Activated naive CD4-positive, alpha-beta T cell treated with anti-CD3 and anti-CD28 coated beads, Interleukin-2, amount 50 U/mL, for 72 hours (primary cell): ENCODE data around the gene KLHDC3. TPM values are rescaled to one million over a fixed set of nuclear protein-coding genes. Genes with fewer than 3 reads are reported as not detected.

Experiments
- ATAC-seq, 2 donors: fragments of 150-1000 bp; cut with Tn5 transposase; 2 replicates each; pipeline ENCODE4 v1.10.0; 2021; ENCODE audit warnings: mild to moderate bottlenecking in 2 of 2, moderate library complexity in 2 of 2
- DNase-seq, 2 donors: peaks; one replicate each; pipeline ENCODE4 v3.0.0; 2021 to 2022; ENCODE audit warnings: low spot score in 2 of 2
- H3K27ac Mint-ChIP-seq, 2 donors: one replicate each; pipeline ENCODE4 v1.8.0; 2022; ENCODE audit warnings: mild to moderate bottlenecking in 2 of 2, mixed read lengths in 2 of 2
- H3K36me3 Mint-ChIP-seq, 2 donors: one replicate each; pipeline ENCODE4 v1.8.0; 2022; ENCODE audit warnings: mixed read lengths in 2 of 2
- H3K9me3 Mint-ChIP-seq, 2 donors: one replicate each; pipeline ENCODE4 v1.8.0; 2022; ENCODE audit warnings: mixed read lengths in 2 of 2
- total RNA-seq, 2 donors: library from RNA; stranded (reverse); gene quantifications; one replicate each; pipeline ENCODE4 v1.2.3, GENCODE V29; 2022

The KLHDC3 gene, protein sequence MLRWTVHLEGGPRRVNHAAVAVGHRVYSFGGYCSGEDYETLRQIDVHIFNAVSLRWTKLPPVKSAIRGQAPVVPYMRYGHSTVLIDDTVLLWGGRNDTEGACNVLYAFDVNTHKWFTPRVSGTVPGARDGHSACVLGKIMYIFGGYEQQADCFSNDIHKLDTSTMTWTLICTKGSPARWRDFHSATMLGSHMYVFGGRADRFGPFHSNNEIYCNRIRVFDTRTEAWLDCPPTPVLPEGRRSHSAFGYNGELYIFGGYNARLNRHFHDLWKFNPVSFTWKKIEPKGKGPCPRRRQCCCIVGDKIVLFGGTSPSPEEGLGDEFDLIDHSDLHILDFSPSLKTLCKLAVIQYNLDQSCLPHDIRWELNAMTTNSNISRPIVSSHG
- 10 to 100 TPM; 67.7 to 74.0 TPM for total RNA-seq

DNA sequence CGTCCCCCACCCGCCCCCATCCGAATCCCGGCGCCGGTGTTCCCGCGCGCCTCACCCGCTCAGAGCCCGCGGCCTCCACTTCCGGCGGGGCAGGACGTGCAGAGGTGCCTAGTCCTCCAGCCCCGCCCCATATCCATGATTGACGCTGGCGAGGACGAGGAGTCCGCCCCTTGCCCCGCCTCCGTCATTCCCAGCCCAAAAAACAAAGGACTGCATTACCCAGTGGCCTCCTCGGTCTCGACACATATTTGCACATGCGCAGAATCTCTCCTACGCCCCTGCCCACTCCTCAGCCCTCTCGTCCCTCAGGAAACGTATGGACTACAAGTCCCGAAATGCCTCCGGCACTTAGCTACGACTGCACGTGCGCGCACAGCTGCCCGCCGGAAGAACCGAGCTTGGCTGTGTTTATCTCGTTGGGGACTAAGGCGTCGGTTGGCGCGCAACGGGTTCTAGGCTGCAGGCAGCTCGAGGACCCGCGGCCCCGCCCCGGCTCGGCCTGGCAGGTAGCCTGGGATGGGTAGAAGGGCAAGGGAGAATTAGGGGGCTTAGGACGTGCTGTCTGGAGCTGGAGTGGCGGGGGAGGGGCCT lies at the start of gene KLHDC3, which contains the start of gene MEA1:
Gene KLHDC3 (plus strand): TSS at position 407 of the 591 bp plus-strand sequence. CDS start 2,944 bp downstream, outside the sequence.
Gene MEA1 (minus strand): TSS at position 104 of the 591 bp plus-strand sequence. CDS start 133 bp downstream, outside the sequence.
- Mint-ChIP-seq H3K36me3 (peaks cover 13 to 24% of the 10 kb centered on the region in 2 donors), H3K27ac (peak within 1 kb of the TSS; percentile 92 to 98), H3K9me3 (no peaks in the 10 kb centered on the region)
- DNase-seq (peak; percentile 99 to 100), ATAC-seq (peak; percentile 93 to 95)

DNA sequence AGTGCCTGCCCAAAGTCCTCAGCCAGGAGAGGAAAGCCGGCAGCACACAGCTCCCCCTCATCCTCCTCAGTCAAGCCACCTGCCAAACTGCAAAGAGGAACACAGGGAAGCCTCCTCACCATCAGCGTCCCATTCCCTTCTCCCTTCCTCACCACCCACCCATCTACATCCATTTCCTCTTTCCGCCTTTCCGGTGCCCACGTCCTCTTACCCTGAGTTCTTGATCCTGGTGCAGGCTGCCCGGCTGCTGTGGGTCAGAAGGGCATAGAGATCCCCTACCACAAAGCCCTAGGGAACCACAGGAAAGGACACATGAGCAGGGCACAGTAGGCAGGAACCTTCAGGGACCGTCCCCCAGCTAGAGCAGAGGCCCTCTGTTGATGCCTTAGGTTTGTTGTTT lies 47.5 kb upstream of the KLHDC3 start:
- peak overlapping the region in 1 of 2 donors; percentile 55 for H3K27ac Mint-ChIP-seq
- no peak for ATAC-seq
- H3K9me3 Mint-ChIP-seq: no peaks in the 10 kb centered on the region

DNA sequence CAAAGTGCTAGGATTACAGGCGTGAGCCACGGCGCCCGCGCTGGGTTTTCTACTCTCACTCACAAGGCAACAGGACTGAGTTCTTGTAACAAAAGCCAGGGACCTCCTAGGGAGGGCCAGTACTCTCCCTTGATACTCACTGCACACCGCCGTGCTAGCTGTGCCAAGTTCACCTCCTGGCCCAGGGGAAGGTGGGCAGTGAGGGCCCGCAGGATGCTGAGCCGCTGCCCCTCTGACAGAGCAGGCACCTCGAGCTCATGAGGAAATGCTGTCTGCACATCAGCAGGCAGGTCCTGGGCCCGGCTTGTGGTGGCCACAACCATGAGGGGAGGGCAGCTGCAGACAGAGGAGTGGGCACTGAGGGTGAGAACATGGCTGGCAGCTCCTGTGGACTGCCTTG lies 46.8 kb upstream of the KLHDC3 start:
- no peak for ATAC-seq
- no peaks in the 10 kb centered on the region for H3K9me3 Mint-ChIP-seq
- peaks cover 0 to 6% of the 10 kb centered on the region in 2 donors for H3K36me3 Mint-ChIP-seq
- DNase-seq: no peak
- no peak overlapping the region for H3K27ac Mint-ChIP-seq

More for the DNA sequence above, 47.5 kb upstream of the KLHDC3 start:
- peaks cover 0 to 2% of the 10 kb centered on the region in 2 donors for H3K36me3 Mint-ChIP-seq
- no peak for DNase-seq

DNA sequence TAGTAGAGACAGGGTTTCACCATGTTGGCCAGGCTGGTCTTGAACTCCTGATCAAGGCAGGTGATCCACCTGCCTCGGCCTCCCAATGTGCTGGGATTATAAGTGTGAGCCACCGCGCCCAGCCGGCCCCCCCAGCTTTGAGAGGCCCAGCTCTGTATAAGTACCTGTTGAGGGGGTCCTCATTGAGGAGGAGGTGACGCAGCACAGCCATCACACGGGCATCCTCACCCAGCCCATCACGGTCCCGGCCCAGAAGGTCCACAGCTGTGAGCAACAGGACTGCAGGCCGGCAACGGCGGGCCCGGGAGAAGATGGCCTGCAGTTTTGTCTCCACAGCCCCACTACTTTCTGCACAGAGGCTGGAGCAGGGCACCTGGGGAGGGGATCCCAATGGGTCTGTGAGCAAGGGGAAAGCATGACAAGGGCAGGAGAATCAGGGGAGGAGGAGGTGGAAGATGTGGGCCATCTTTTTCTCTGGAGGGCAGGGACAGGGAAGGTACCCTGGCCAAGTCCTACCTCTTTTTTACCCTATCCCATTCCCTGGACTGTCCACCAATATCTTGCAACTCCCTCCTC lies 45.8 kb upstream of the KLHDC3 start:
- Mint-ChIP-seq H3K27ac (peak overlapping the region; percentile 19 to 44), H3K9me3 (no peaks in the 10 kb centered on the region), H3K36me3 (peaks cover 0 to 6% of the 10 kb centered on the region in 2 donors)
- DNase-seq (no peak), ATAC-seq (no peak)

DNA sequence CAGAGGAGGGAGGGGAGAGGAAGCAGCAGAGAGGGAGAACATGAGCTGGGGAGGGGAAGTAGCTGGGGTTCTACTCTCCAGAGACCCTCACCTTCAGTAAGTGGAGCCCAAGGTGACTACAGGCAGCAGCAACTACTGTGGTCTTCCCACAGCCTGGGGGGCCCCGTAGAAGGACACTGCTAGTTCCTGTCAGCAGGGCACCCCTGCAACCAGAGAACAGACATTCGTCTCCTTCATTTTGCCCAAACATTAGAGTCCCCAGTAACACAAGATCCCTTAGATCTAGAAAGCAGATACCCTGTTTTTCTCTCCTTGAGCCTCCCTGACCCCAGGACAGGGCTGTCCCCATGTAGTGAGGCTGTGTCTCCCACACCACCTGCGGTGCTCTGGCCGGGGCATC lies 45.3 kb upstream of the KLHDC3 start:
- Mint-ChIP-seq H3K9me3 (no peaks in the 10 kb centered on the region), H3K36me3 (peaks cover 0 to 6% of the 10 kb centered on the region in 2 donors)
- no peak for ATAC-seq

DNA sequence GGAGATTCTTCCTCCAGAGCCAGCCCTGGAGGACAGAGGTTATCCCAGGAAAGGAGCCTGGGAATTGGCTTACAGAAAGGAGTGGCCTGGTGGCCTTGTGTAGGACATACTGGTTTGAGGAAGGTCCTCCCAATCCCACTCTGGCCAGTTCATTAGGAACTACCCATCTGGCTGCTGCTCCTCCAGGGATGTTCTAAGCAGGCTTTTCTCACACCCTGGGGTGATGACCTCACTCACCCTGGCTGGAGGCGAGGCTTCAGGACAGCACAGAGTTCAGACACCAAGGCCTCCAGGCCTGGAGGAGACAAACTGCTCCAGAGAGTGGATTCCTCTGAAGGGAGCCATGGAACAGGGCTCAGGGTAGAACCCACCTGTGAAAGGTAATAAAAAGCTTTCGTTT lies 44.6 kb upstream of the KLHDC3 start:
- Mint-ChIP-seq H3K27ac (no peak overlapping the region), H3K36me3 (peaks cover 0 to 6% of the 10 kb centered on the region in 2 donors), H3K9me3 (no peaks in the 10 kb centered on the region)
- no peak for DNase-seq
- ATAC-seq: no peak

More for the DNA sequence above, 45.3 kb upstream of the KLHDC3 start:
- no peak for DNase-seq
- H3K27ac Mint-ChIP-seq: peak overlapping the region in 1 of 2 donors; percentile 19

DNA sequence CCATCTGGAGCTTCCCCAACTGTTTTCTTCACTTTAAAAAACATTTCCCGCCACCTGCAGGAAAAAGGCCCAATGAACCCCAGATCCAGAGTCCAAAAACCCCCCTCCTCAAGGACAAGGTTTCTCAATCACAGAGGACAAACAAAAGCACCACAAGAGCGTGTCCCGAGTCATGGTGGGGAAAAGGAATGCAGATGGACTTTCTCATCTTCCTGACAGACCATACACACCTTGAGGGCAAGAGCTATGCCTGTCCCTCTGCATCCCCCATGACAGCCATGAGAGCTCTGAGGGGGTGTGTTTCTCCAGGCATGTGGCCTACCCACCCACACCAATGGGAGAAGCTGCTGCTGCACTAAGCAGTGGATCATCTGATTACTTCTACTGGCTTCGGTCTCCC lies 44.1 kb upstream of the KLHDC3 start:
- Mint-ChIP-seq H3K27ac (peak overlapping the region in 1 of 2 donors; percentile 65), H3K36me3 (peaks cover 0 to 6% of the 10 kb centered on the region in 2 donors), H3K9me3 (no peaks in the 10 kb centered on the region)
- DNase-seq (no peak), ATAC-seq (no peak)

DNA sequence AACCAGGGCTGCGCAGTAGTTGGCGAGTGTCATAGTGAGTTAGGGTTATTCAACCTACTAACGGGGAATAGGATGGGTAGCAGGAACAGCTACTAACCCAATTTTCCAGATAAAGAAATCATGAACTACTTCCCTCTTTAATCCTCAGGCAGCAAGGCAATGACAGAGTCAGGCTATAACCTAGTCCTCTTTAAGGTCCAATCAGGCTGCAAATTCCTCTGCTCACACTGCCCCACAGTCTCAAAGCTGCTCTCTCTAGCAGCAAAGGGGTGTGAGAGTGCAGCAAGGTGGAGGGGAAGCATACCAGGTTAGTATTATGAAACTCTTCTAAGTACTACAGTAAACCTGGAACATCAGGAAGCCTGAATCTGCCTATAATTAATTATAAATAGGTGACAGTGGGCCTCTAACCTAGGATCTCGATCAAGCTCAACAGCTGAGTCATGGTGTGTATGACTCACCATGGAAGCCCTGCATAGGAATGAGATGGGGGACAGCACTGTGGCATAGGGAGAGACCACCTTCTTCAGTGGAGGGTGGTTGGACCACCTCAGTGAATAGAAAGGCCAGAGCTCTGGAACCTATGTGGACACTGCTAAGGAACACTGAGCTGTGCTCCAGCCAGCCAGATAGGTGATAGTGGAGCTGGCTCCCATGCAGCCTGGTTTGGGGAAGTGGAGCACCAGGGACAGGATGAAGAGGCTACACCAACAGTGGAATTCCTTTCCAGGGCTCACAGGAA lies 43.0 kb upstream of the KLHDC3 start:
- H3K36me3 Mint-ChIP-seq: peaks cover 0 to 6% of the 10 kb centered on the region in 2 donors
- peak overlapping the region; percentile 11 to 50 for H3K27ac Mint-ChIP-seq
- DNase-seq (no peak), ATAC-seq (peak; percentile 59 to 65)
- no peaks in the 10 kb centered on the region for H3K9me3 Mint-ChIP-seq

DNA sequence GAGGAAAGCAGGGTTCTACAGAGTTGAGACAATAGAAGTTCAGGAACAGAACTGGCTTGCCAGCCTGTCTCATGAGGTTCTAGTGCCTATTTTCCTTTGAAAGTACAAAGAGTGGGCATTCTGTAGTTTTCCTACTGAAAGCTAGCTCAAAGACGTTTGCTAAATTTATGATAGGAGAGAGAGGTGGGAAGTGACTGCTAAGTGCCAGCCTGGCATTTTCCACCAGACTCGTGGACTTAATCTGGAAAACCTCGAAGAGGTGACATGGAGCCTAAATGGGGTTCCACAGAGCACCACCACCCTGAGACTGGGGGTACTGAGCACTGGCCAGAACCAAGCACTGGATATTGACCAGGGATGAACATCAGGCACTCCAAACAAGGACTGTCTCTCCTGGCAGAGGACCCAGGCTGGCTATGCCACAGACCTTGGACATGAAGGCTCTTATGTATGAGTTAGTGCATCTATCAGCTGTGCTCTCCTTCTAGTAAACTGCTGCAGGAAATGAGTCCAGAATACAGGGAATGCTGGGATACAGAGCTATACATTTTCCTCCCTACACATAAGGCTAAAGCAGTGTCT lies 42.2 kb upstream of the KLHDC3 start:
- H3K27ac Mint-ChIP-seq: peak overlapping the region; percentile 11 to 70
- ATAC-seq (no peak), DNase-seq (no peak)
- peaks cover 0 to 13% of the 10 kb centered on the region in 2 donors for H3K36me3 Mint-ChIP-seq
- H3K9me3 Mint-ChIP-seq: no peaks in the 10 kb centered on the region

DNA sequence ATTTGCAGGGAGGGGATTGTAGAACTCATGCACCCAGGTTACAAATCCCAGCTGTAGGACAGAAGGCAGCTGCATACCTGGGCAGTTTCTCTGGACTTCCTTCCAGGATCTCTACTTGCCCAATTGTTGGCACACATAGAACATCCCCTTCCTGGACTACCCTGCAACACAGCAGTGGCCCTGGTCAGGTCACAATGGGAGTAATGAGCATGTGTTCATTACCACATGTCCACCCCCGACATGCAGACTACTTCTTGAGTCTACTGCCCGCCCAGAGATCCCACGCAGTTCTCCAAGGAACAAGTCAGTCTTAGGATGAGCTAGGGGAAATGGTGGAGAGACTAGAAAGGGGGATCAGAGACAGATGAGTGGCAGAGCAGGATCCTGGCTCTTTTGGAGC lies 40.1 kb upstream of the KLHDC3 start:
- Mint-ChIP-seq H3K9me3 (no peaks in the 10 kb centered on the region), H3K27ac (peak overlapping the region in 1 of 2 donors; percentile 60), H3K36me3 (peaks cover 5 to 22% of the 10 kb centered on the region in 2 donors)
- no peak for DNase-seq
- ATAC-seq: no peak

DNA sequence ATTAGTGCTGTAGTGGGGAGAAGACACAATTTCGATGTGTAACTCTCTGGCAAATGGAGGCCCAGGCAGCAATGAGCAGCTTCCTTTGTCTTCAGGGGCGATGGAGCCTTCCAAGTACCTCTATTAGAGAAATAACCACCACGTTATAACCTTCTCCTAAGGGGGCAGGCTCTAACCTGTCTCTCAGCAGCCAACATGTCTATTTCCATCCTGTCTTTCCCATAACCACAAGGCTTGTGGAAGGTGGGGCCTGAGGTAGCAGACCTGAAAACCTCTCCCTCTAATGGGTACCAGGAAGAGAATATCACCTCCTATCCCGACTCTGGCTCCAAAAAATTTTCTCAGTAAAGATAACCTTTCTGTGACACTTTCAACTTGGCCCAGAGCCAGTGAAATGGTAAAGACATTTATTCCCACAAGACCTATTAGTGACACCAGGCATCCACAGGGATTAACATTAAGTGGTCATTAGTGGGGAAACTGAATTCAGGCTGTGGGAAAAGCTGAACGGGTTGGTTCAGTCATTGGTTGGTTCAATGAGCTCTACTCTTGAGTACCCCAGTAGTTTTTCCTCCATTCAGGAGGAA lies 39.0 kb upstream of the KLHDC3 start:
- no peak for ATAC-seq
- Mint-ChIP-seq H3K27ac (peak overlapping the region; percentile 41 to 44), H3K36me3 (peaks cover 5 to 22% of the 10 kb centered on the region in 2 donors), H3K9me3 (no peaks in the 10 kb centered on the region)
- no peak for DNase-seq

DNA sequence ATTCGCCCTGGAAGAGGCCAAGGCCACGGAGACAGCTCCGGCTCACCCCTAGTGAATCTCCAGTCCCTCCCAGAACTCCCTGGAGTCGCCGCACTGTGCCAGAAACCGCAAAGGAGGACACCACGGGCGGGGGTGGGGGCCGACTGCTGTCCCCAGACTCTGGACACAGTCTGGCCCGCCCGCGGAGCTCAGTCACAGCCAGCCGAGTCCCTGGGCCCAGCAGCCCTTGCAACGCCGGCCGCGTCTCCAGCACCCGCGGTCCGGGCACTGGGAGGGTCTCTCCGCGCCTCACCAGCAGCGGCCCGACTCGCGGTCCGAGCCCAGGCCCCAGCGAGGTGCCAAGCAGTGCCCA lies 35.6 kb upstream of the KLHDC3 start:
- ATAC-seq (peak in 1 of 2 donors; percentile 12), DNase-seq (peak in 1 of 2 donors; percentile 60)
- Mint-ChIP-seq H3K36me3 (peaks cover 5 to 16% of the 10 kb centered on the region in 2 donors), H3K9me3 (no peaks in the 10 kb centered on the region), H3K27ac (peak overlapping the region; percentile 90 to 92)

DNA sequence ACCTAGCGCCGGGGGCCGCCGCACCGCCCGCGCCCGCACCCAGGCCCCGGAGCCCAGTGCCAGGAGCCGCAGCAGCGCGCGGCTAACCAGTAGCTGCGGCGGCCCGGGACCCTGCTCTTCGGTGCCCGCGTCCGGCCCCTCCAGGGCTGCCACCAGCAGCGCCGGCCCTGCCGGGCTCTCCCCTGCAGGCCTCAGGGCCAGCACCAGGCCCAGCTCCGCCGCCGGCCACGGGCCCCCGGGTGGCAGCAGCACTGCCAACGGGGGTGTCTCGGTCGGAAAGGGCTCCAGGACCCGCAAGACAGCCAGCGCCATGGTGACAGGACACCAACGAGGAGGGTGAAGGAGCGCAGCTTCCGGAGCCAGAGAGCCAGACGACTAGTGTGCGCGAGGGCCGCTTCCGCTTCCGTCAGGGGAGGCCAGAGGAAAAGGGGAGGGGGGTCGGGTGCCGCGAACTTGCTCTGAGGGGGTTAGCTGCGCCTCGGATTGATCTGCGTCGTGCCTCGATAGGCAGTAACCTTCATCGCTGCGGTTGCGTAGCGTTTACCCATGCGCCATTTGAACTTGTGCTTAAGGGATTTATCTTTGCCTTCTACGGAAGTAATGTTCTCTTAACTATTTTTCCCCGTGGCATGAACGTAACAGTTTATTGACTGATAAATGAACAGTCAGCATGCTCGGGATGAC lies 35.1 kb upstream of the KLHDC3 start, which contains the start of gene PEX6:
Gene PEX6 (minus strand): TSS at position 343 of the 684 bp plus-strand sequence. CDS start 31 bp downstream, at position 312.
- H3K9me3 Mint-ChIP-seq: no peaks in the 10 kb centered on the region
- peak; percentile 89 to 91 for DNase-seq
- H3K36me3 Mint-ChIP-seq: peaks cover 9 to 16% of the 10 kb centered on the region in 2 donors
- ATAC-seq: peak; percentile 92 to 95
- H3K27ac Mint-ChIP-seq: peak within 1 kb of the TSS; percentile 90 to 93

DNA sequence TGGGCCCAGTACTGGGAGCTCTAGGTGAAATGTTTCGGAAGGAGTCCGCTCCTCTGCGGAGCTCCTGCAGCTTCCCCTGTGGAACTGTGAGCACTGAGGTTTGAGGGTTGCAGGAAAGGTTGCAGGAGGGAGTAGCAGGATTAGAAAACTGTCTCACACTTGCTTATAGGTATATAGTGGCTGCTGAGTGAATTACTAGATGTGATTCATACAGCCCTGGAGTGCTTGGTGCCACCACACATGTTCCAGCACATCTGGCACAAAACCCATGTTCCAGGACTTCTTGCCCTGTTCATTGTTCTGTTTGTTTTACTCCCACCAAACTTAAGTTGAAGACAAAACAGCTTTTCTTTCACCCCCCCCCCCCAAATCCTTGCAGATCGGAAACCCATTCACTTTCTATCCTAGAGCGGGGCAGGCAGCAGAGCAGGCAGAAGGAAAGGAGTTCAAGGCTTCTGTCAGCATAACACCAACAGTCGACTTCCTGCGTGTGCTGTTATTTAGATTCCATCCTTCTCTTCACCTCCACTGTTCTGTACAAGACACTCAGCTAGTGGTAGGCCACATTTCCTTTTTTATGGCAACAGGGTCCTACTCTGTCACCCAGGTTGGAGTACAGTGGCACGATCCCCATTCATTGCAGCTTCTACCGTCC lies 34.4 kb upstream of the KLHDC3 start:
- H3K9me3 Mint-ChIP-seq: no peaks in the 10 kb centered on the region
- peaks cover 11 to 16% of the 10 kb centered on the region in 2 donors for H3K36me3 Mint-ChIP-seq
- ATAC-seq: peak; percentile 34 to 50
- no peak for DNase-seq
- peak overlapping the region; percentile 90 to 93 for H3K27ac Mint-ChIP-seq

DNA sequence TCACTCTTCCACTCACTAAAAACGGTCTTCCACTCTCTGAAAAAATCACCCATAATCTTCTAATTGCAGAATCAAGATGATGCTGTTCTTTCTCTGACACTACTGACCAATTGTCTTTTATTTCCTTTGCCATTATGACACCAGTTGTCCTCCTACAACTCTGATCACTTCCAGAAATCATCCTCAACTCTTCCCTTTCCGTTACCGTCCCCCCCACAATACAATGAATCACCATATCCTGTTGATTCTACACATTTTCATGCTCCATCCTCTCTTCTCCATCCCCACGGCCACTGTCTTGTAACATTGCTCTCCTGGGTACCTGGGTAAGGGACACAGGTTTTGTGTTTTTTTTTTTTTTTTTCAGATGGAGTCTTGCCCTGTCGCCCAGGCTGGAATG lies 32.2 kb upstream of the KLHDC3 start:
- Mint-ChIP-seq H3K27ac (peak overlapping the region in 1 of 2 donors; percentile 1), H3K36me3 (peaks cover 18 to 22% of the 10 kb centered on the region in 2 donors), H3K9me3 (no peaks in the 10 kb centered on the region)
- ATAC-seq (no peak), DNase-seq (no peak)
